RWPE2 (cell line): Measurements from ENCODE around the gene OPRL1.

ENCODE experiments used
- ATAC-seq: fragments of 200-7000 bp; cut with Tn5 transposase; 3 replicates; pipeline ENCODE4 v1.9.1; 2021; ENCODE audit warnings: low read depth
- DNase-seq: peaks from one replicate; pipeline ENCODE4 v3.0.0-alpha.2; 2020; ENCODE audit warnings: low spot score
- H3K27ac ChIP-seq: fragments of 450-650 bp; 2 replicates; pipeline ENCODE4 v1.5.1; 2017; ENCODE audit warnings: mild to moderate bottlenecking; ENCODE audit not compliant: poor library complexity, severe bottlenecking
- H3K27me3 ChIP-seq: fragments of 250-450 bp; sonication (Bioruptor Pico); 2 replicates; pipeline ENCODE4 v1.5.1; 2021; ENCODE audit warnings: mild to moderate bottlenecking, moderate library complexity; ENCODE audit not compliant: insufficient read depth, poor library complexity, severe bottlenecking
- H3K36me3 ChIP-seq: fragments of 250-450 bp; sonication (Bioruptor Pico); 2 replicates; pipeline ENCODE4 v1.5.1; 2020; ENCODE audit warnings: low read depth, mild to moderate bottlenecking, moderate library complexity
- H3K4me1 ChIP-seq: fragments of 250-450 bp; sonication (Bioruptor Pico); 2 replicates; pipeline ENCODE4 v1.5.1; 2021; ENCODE audit warnings: mild to moderate bottlenecking, moderate library complexity; ENCODE audit not compliant: insufficient read depth, poor library complexity, severe bottlenecking
- H3K4me3 ChIP-seq: fragments of 250-450 bp; sonication (Bioruptor Pico); 2 replicates; pipeline ENCODE4 v1.5.1; 2021; ENCODE audit warnings: mild to moderate bottlenecking, moderate library complexity; ENCODE audit not compliant: severe bottlenecking
- H3K9me3 ChIP-seq: fragments of 250-450 bp; sonication (Bioruptor Pico); 2 replicates; pipeline ENCODE4 v1.5.1; 2021; ENCODE audit warnings: mild to moderate bottlenecking, moderate library complexity; ENCODE audit not compliant: severe bottlenecking
- TF ChIP-seq, protein P1 (sequence below): fragments of 450-650 bp; IDR thresholded peaks from one replicate; pipeline ENCODE4 v1.5.1; 2017; ENCODE audit warnings: mild to moderate bottlenecking, moderate library complexity; ENCODE audit not compliant: poor library complexity, severe bottlenecking

Gene OPRL1

GRCh38 chr20:64072498-64073063 lies 7.3 kb upstream of the OPRL1 start:
- H3K4me3 ChIP-seq = no peak overlapping the region
- no peaks in the 10 kb centered on the region for H3K4me1 ChIP-seq
- no peaks in the 10 kb centered on the region for H3K36me3 ChIP-seq
- no peaks in the 10 kb centered on the region for H3K27me3 ChIP-seq
- TF ChIP-seq, protein P1, sequence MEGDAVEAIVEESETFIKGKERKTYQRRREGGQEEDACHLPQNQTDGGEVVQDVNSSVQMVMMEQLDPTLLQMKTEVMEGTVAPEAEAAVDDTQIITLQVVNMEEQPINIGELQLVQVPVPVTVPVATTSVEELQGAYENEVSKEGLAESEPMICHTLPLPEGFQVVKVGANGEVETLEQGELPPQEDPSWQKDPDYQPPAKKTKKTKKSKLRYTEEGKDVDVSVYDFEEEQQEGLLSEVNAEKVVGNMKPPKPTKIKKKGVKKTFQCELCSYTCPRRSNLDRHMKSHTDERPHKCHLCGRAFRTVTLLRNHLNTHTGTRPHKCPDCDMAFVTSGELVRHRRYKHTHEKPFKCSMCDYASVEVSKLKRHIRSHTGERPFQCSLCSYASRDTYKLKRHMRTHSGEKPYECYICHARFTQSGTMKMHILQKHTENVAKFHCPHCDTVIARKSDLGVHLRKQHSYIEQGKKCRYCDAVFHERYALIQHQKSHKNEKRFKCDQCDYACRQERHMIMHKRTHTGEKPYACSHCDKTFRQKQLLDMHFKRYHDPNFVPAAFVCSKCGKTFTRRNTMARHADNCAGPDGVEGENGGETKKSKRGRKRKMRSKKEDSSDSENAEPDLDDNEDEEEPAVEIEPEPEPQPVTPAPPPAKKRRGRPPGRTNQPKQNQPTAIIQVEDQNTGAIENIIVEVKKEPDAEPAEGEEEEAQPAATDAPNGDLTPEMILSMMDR = no peak
- H3K9me3 ChIP-seq = no peaks in the 10 kb centered on the region
- no peak overlapping the region for H3K27ac ChIP-seq
- DNase-seq (no peak), ATAC-seq (no peak)

GRCh38 chr20:64073476-64074183 lies 6.3 kb upstream of the OPRL1 start:
- H3K36me3 ChIP-seq = no peaks in the 10 kb centered on the region

DNA sequence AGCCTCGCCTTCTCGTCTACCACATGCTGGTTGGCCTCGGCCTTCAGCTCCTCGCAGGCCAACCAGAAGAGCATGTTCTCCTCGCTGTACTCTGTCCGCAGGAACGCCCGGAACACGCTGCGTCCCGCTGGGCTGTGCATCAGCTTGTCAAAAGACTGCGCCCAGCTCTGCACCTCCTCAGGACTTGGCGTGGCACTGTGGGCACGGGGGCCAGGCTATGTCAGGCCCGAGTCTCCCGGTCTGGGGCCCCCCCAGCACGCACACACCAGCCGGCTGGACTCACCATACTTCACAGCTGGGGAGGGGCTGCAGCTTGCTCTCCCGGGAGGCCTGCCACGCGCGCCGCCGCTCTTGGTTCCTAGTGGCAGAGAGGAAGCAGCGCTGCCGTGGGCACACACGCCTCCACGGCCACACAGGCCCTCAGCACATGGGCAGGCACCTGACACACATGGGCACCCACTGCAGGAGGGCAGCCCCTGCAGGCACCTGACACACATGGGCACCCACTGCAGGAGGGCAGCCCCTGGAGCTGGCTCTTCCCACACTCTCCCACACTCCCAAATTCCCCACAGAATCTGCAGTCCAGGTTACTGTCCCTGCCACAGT lies 5.6 kb upstream of the OPRL1 start:
- ATAC-seq (no peak), DNase-seq (no peak)
- Histone ChIP-seq H3K4me3 (no peak overlapping the region), H3K4me1 (peaks cover 10% of the 10 kb centered on the region), H3K9me3 (no peaks in the 10 kb centered on the region), H3K27ac (no peak overlapping the region), H3K27me3 (no peaks in the 10 kb centered on the region), H3K36me3 (no peaks in the 10 kb centered on the region)
- TF ChIP-seq, protein P1 = no peak

More at GRCh38 chr20:64073476-64074183, 6.3 kb upstream of the OPRL1 start:
- TF ChIP-seq, protein P1 = no peak
- peaks cover 6% of the 10 kb centered on the region for H3K4me1 ChIP-seq
- H3K9me3 ChIP-seq = no peaks in the 10 kb centered on the region
- no peak overlapping the region for H3K27ac ChIP-seq
- ATAC-seq = no peak
- DNase-seq = no peak
- H3K4me3 ChIP-seq = no peak overlapping the region
- H3K27me3 ChIP-seq = no peaks in the 10 kb centered on the region

DNA sequence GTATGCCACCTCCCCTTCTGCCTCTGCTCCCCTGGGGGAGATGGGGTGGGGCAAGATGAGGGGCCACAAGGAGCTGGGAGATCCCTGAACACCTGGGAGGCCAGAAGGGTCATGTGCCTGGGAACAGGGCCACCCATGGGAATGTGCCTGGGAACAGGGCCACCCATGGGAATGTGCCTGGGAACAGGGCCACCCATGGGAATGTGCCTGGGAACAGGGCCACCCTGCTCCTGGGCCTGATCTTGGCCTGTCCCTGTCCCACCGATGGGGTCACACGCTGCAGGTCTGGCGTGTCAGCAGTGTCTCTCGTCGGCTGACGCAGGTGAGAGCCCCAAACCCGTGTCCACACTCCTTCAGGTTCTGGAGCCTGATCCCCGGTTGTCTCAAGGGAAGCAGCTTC lies 4.9 kb upstream of the OPRL1 start:
- Histone ChIP-seq H3K27ac (no peak overlapping the region), H3K9me3 (no peaks in the 10 kb centered on the region), H3K27me3 (no peaks in the 10 kb centered on the region), H3K4me1 (peaks cover 10% of the 10 kb centered on the region), H3K36me3 (no peaks in the 10 kb centered on the region), H3K4me3 (no peak overlapping the region)
- TF ChIP-seq, protein P1 = no peak
- ATAC-seq = no peak
- DNase-seq = no peak

DNA sequence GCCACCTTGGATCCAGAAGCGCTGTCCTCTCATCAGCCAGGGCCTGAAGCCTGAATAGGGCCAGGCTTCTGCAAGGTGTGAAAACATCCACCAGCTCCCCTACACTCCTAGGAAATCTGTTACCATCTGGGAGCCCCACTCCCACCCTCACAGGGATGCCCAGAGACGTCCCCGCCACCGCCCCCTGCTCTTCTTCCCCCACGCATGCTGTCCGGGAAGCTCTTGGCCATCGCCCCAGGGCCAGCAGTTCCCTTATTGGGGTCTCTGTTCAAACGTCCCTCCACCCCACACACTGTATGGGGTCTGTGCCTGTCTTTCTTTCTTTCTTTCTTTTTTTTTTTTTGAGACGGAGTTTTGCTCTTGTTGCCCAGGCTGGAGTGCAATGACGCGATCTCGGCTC lies 4.3 kb upstream of the OPRL1 start:
- Histone ChIP-seq H3K4me1 (peaks cover 10% of the 10 kb centered on the region), H3K36me3 (no peaks in the 10 kb centered on the region), H3K27ac (no peak overlapping the region), H3K27me3 (no peaks in the 10 kb centered on the region), H3K4me3 (no peak overlapping the region), H3K9me3 (no peaks in the 10 kb centered on the region)
- ATAC-seq (no peak), DNase-seq (no peak)
- TF ChIP-seq, protein P1 = no peak
